LNCAP (cell line): ENCODE measurements around the gene SPOCD1.

Experiments
- CTCF ChIP-seq: fragments of 450-650 bp; IDR thresholded peaks from 2 replicates; pipeline ENCODE4 v1.5.1; 2017; ENCODE audit warnings: mild to moderate bottlenecking

Gene SPOCD1

GRCh38 chr1:31782421-31783410, 33.1 kb downstream of the SPOCD1 start:
- no peak for TF ChIP-seq CTCF

GRCh38 chr1:31781756-31782371, 34.0 kb downstream of the SPOCD1 start:
- no peak for TF ChIP-seq CTCF

GRCh38 chr1:31781138-31781755, 34.6 kb downstream of the SPOCD1 start:
- no peak for TF ChIP-seq CTCF

GRCh38 chr1:31780632-31781031, 35.2 kb downstream of the SPOCD1 start:
- no peak for TF ChIP-seq CTCF

GRCh38 chr1:31779687-31780086, 36.1 kb downstream of the SPOCD1 start:
- TF ChIP-seq CTCF: no peak

GRCh38 chr1:31778763-31779488, 36.9 kb downstream of the SPOCD1 start:
- no peak for TF ChIP-seq CTCF

GRCh38 chr1:31776516-31776915, 39.3 kb downstream of the SPOCD1 start:
- no peak for TF ChIP-seq CTCF
